Left lung (tissue), 10 donors: ENCODE measurements around the gene SHLD1. TPM values are rescaled to one million over a fixed set of nuclear protein-coding genes. Genes with fewer than 3 reads are reported as not detected.

ENCODE experiments used
- ATAC-seq: fragments of 200-7000 bp; cut with Tn5 transposase; one replicate; pipeline ENCODE4 v1.9.1; 2020; ENCODE audit warnings: moderate library complexity
- DNase-seq, 4 donors: peaks; one replicate each; pipeline ENCODE4 v3.0.0-alpha.2; 2013 to 2020
- H3K27ac ChIP-seq, 2 donors: fragments of 200-600 bp; sonication (generic) in 1 of 2; one replicate each; pipeline versions ENCODE4 v1.5.0 to v1.8.0; 2020 to 2021
- H3K27me3 ChIP-seq, 2 donors: fragments of 200-600 bp; sonication (generic) in 1 of 2; one replicate each; pipeline versions ENCODE4 v1.5.0 to v1.8.0; 2020 to 2021
- H3K36me3 ChIP-seq, 2 donors: fragments of 200-600 bp; sonication (generic) in 1 of 2; one replicate each; pipeline versions ENCODE4 v1.5.0 to v1.8.0; 2020 to 2021
- H3K4me1 ChIP-seq, 2 donors: fragments of 200-600 bp; one replicate each; pipeline ENCODE4 v1.8.0; 2021
- H3K4me3 ChIP-seq, 2 donors: fragments of 200-600 bp; sonication (generic) in 1 of 2; one replicate each; pipeline versions ENCODE4 v1.5.0 to v1.8.0; 2020 to 2021; ENCODE audit warnings: mild to moderate bottlenecking in 1 of 2
- H3K9me3 ChIP-seq, 2 donors: fragments of 200-600 bp; sonication (generic) in 1 of 2; one replicate each; pipeline versions ENCODE4 v1.5.0 to v1.8.0; 2020 to 2021
- CTCF ChIP-seq, 2 donors: fragments of 200-600 bp; sonication (generic) in 1 of 2; IDR thresholded peaks; one replicate each; pipeline versions ENCODE4 v1.5.0 to v1.8.0; 2021; ENCODE audit warnings: antibody characterized with exemption in 2 of 2
- intact Hi-C, 2 donors: fragments of 100-400 bp; cut with DNase I; formaldehyde crosslinking; loops; one replicate each; pipeline versions ENCODE4 v1.11.2 to v1.14.2; 2022
- polyA plus RNA-seq, 6 donors: library from polyadenylated mRNA; unstranded; fragments of 120-200 nt; gene quantifications; one replicate each; pipeline ENCODE4 v1.2.1, GENCODE V29; 2013; ENCODE audit not compliant: insufficient read length in 6 of 6
- total RNA-seq, 2 donors: library from RNA; stranded (reverse); fragmentation: NEBNext Ultra II Directional; extraction: Animal tissue kit (Norgen Biotek cat#: 25700); gene quantifications; one replicate each; pipeline ENCODE4 v1.2.1, GENCODE V29; 2021
- donor health status: DM: no; HTN: yes; CAD: no.
- donor health status: DM: no; HTN: no; CAD: no.

SHLD1 gene
- total and polyA plus RNA-seq, 8 donors = 5.4 to 8.9 (median 7.7) TPM

GRCh38 chr20:5908981-5909380, 158.8 kb downstream of the SHLD1 start:
- Histone ChIP-seq H3K27ac (no peak overlapping the region), H3K36me3 (no peaks in the 10 kb centered on the region), H3K9me3 (no peaks in the 10 kb centered on the region), H3K4me3 (no peak overlapping the region), H3K27me3 (peaks cover 26 to 69% of the 10 kb centered on the region in 2 donors), H3K4me1 (peaks cover 0 to 9% of the 10 kb centered on the region in 2 donors)
- ATAC-seq = no peak
- intact Hi-C loops = no loop called here
- DNase-seq = no peak
- TF ChIP-seq CTCF (IDR thresholded peaks at IDR 0.05) = no peak

- Histone ChIP-seq H3K4me1 (peaks cover 0 to 9% of the 10 kb centered on the region in 2 donors), H3K9me3 (no peaks in the 10 kb centered on the region), H3K36me3 (no peaks in the 10 kb centered on the region), H3K27me3 (peaks cover 26 to 78% of the 10 kb centered on the region in 2 donors), H3K4me3 (no peak overlapping the region), H3K27ac (no peak overlapping the region)
- ATAC-seq (no peak), DNase-seq (no peak)
- intact Hi-C loops = no loop called here
- TF ChIP-seq CTCF (IDR thresholded peaks at IDR 0.05) = no peak
Observed at GRCh38 chr20:5910186-5910585, 160.0 kb downstream of the SHLD1 start.

GRCh38 chr20:5913166-5913565, 163.0 kb downstream of the SHLD1 start:
- intact Hi-C loops = no loop called here
- no peak for ATAC-seq
- H3K4me1 ChIP-seq = peaks cover 0 to 9% of the 10 kb centered on the region in 2 donors
- H3K27ac ChIP-seq = no peak overlapping the region
- H3K9me3 ChIP-seq = no peaks in the 10 kb centered on the region
- H3K27me3 ChIP-seq = peaks cover 26 to 72% of the 10 kb centered on the region in 2 donors
- H3K36me3 ChIP-seq = no peaks in the 10 kb centered on the region
- no peak for TF ChIP-seq CTCF (IDR thresholded peaks at IDR 0.05)
- H3K4me3 ChIP-seq = no peak overlapping the region
- no peak for DNase-seq

Other genes starting within 250 kb of the SHLD1 start
- gene GPCPD1, start 139.4 kb upstream of the SHLD1 start, total RNA-seq = 10 to 100 TPM; 54.7 to 74.6 TPM
- gene GPCPD1, start 139.4 kb upstream of the SHLD1 start, polyA plus RNA-seq = 10 to 100 TPM; 51.9 to 67.5 (median 59.7) TPM
- gene CHGB, start 161.1 kb downstream of the SHLD1 start, total RNA-seq = not detected
- 1 to 10 TPM; 1.6 to 2.9 (median 1.8) TPM for gene CHGB, start 161.1 kb downstream of the SHLD1 start, polyA plus RNA-seq
- 10 to 100 TPM in 1 of 2 donors, 1 to 10 TPM in 1; 7.3 to 13.3 TPM for gene TRMT6, start 200.1 kb downstream of the SHLD1 start, total RNA-seq
- gene TRMT6, start 200.1 kb downstream of the SHLD1 start, polyA plus RNA-seq = 10 to 100 TPM; 10.9 to 14.5 (median 12.3) TPM
- 1 to 10 TPM; 6.4 to 8.6 TPM for gene MCM8, start 200.3 kb downstream of the SHLD1 start, total RNA-seq
- gene MCM8, start 200.3 kb downstream of the SHLD1 start, polyA plus RNA-seq = 10 to 100 TPM; 11.5 to 20.2 (median 16.3) TPM